GM18870 (cell line): ENCODE measurements around the gene IFNL2.
"Not testable (repeated sequence)": the region's sequence is repeated elsewhere in the genome, so short reads cannot be mapped to it uniquely, and the experiment has no call there.

Experiments
- ATAC-seq: cut with Tn5 transposase; IDR thresholded peaks from one replicate; pipeline ENCODE4 v1.9.1; 2021; ENCODE audit warnings: moderate library complexity; ENCODE audit not compliant: unreplicated experiment

The IFNL2 gene

GRCh38 chr19:39252458-39252857 is 15.7 kb upstream of the IFNL2 start:
- ATAC-seq = no peak

GRCh38 chr19:39253374-39254149 is 14.6 kb upstream of the IFNL2 start:
- no peak for ATAC-seq

GRCh38 chr19:39254531-39255345 is 13.5 kb upstream of the IFNL2 start:
- no peak for ATAC-seq

DNA sequence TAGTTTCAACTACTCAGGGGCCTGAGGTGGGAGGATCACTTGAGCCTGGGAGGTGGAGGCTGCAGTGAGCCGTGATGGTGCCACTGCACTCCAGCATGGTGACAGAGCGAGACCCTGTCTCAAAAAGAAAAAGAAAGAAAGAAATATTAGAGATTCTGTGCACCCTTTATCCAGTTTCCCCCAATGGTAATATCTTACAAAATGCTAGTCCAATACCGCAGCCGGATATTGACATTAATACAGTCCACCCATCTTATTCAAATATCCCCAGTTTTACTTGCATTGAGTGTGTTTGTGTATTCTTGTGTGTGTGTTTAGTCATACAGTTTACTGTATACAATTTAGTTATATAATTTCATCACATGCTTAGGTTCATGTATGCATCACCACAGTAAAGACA is 11.0 kb upstream of the IFNL2 start:
- no peak for ATAC-seq

GRCh38 chr19:39261704-39262103 is 6.5 kb upstream of the IFNL2 start:
- ATAC-seq = no peak

DNA sequence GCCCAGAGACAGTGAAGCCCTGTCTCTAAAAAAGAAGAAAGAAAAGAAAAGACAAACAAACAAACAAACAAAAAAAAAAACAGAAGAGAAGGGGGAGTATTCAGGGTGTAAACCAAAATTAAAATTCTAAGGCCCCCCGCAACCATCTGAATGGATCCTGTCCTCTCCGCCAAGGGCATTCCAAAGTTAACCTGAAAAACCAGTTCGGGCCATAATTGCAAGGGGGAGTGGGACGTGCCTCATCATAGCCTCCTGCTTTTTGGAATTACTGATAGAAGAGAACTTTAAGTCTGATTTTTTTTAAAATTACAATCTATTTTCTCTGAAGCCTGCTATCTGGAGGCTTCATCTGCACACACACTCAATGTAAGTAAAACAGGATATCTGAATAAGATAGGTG is 5.7 kb upstream of the IFNL2 start:
- ATAC-seq = no peak

GRCh38 chr19:39263912-39264305 is 4.3 kb upstream of the IFNL2 start:
- ATAC-seq = no peak

DNA sequence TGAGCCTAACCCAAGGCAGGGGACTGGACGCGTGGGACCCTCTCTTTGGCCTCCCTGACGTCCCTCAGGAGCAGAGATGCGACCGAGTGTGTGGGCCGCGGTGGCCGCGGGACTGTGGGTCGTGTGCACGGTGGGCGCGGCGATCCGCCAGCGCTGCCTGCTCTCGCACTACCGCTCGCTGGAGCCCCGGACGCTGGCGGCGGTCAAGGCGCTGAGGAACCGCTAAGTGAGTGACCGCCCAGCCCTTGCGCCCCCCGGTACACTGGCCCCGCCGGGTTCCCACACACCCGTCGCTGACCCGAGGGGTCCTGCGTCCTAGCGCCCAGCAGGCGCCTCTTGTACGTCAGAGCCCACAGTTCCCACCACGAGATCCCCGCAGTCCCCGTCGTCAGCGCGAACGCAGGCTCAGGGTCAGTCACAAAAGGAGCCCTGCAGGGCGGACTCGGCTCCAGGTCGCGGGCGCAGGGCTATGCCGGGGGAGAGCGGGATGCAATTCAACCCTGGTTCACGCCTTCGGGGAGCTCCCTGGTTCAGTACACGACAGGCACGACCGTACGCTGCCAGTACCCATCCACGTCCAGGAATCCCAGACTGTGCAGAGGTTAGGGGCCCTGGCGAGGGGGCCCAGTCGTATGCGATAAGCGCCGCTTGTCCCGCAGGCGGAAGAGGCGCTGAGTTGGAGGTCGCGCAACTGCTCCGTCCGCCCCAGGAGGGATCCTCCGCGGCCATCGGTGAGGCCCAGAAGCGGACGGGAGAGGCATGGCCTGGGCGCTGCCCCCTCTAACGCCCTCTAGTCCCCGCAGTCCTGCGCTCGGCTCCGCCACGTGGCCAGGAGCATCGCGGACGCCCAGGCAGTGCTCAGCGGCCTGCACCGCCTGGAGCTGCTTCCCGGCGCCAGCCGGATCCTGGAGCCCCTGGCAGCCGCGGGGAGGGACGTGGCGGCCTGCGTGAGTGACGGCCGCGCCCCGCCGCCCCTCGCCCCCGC is 3.6 kb upstream of the IFNL2 start:
- ATAC-seq = no peak

GRCh38 chr19:39265321-39265916 is 2.8 kb upstream of the IFNL2 start:
- ATAC-seq = no peak

GRCh38 chr19:39268531-39269223 is 481 bp downstream of the IFNL2 start:
- not testable (repeated sequence) for ATAC-seq

DNA sequence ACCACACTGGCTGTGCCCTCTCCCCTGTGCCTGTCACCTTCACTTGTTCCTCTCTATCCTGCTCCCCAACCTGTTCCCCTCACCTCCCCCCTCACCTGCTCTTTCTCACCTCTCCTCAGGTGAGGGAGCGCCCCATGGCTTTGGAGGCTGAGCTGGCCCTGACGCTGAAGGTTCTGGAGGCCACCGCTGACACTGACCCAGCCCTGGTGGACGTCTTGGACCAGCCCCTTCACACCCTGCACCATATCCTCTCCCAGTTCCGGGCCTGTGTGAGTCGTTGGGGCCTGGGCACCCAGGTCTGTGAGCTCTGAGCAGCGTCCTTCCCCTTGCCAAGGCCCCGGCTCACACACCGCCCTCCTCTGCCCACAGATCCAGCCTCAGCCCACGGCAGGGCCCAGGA is 1.2 kb downstream of the IFNL2 start:
- ATAC-seq = not testable (repeated sequence)

GRCh38 chr19:39270036-39270871 is 2.1 kb downstream of the IFNL2 start:
- no peak for ATAC-seq

- ATAC-seq = not testable (repeated sequence)
Measured at GRCh38 chr19:39273859-39274258, 5.7 kb downstream of the IFNL2 start.

- no peak for ATAC-seq
Measured at GRCh38 chr19:39275578-39275977, 7.4 kb downstream of the IFNL2 start.

DNA sequence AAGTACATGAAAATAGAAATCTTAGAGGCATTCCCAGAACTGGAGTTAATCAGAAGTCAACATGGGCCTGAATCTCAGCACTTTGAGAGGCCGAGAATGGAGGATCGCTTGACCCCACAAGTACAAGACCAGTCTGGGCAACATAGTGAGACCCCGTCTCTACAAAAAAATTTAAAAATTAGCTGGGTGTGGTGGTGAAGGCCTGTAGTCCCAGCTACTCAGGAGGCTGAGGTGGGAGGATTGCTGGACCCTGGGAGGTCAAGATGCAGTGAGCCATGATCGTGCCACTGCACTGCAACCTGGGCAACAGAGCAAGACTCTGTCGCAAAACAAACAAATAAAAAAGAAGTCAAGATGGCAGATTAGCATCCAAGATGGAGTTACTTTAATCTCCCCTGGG is 8.5 kb downstream of the IFNL2 start:
- no peak for ATAC-seq

DNA sequence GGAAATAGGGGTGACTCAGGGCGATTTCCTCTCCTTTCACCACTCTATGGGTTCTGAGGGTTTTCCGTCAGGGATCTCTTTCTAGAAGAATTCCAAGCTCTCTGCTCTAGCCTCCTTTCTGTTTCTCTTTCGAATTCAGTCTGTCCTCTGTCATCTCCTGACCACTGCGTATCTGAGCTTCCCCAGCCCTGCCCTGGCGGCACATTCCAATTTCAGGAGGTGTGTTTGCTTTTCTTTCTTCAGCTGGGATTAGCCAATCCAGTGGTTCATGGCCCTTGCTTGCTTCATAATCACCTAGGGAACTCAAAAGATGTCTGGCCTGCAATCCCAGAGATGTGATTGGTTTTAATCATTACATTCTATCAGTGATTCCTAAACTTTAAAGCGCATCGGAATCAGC is 9.4 kb downstream of the IFNL2 start:
- no peak for ATAC-seq

GRCh38 chr19:39282021-39282420 is 13.8 kb downstream of the IFNL2 start:
- ATAC-seq = no peak

DNA sequence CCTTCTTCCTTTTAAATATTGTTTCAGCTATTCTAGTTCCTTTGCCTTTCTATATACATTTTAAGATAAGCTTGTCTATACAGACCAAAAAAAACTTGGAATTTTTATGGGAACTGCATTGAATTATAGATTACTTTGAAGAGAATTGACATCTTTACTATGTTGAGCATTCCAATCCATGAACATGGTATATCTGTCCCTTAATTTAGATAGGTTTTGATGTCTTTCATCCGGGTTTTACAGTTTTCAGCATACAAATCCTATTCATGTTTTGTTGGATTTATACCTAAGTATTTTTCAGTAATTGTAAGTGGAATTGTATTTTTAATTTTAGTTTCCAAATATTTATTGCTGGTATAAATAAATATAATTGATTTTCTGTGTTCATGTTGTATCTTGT is 15.8 kb downstream of the IFNL2 start:
- no peak for ATAC-seq

DNA sequence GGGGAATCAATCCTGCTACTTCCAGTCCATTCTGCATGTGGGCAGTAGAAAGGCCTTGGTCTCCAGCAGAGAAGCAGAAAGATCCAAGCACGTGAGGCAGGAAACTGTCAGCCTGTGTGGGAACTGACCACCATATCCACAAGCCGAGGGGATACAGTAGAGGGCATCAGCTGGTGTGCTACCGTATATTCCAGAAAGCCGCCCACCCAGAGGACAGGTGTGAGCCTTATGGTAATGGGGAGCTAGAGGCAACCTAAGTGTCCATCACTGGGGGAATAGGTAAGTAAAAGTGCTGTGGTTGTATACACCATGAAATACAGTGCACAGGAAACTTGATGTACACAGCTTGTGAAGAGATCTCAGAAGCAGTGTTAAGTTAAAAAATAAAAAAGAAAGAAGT is 25.2 kb downstream of the IFNL2 start:
- no peak for ATAC-seq
